ENCODE results near the gene CSMD2. TPM values are rescaled to one million over a fixed set of nuclear protein-coding genes. Genes with fewer than 3 reads are reported as not detected.

The CSMD2 gene
- total RNA-seq, 4 donors from 2014 or later = 0.16 to 1.00 (median 0.27) TPM; not detected in 1

GRCh38 chr1:33634143-33634542 is 530.9 kb downstream of the CSMD2 start:
- Histone ChIP-seq H3K27me3 (peaks cover 12% of the 10 kb centered on the region), H3K27ac (no peak overlapping the region), H3K36me3 (no peaks in the 10 kb centered on the region), H3K9me3 (no peaks in the 10 kb centered on the region), H3K4me3 (no peak overlapping the region), H3K4me1 (no peaks in the 10 kb centered on the region)
- DNase-seq = no peak
- in situ Hi-C loops (cut with MboI; ENCODE audit: low pct_ligation_motif_present in 1 of 4, low pct_unique_long_range_greater_than_20kb in 1 of 4, low sequenced_read_pairs in 3 of 4) (loop anchor here (25.0 kb wide), 2 partner anchors 528 to 1103 kb away; partner anchors contain the start of gene CSMD2 (in 1 of the 4)), intact Hi-C loops (cut with DNase I; ENCODE audit: low total_unique reads) (loop anchor here (10.0 kb wide), 2 partner anchors 531 to 1111 kb away; partner anchors contain the start of gene CSMD2)
- WGBS, 2 donors (ENCODE audit: low coverage in 1 of 2) = 92% methylated on average over 5 of the region's 5 CpGs; no CpG with 5 or more reads in 1 of the 2 donors
- TF ChIP-seq EP300 (IDR thresholded peaks at IDR 0.05; ENCODE audit: low read depth) (no peak), CTCF (IDR thresholded peaks at IDR 0.05) (no peak), POLR2A (IDR thresholded peaks at IDR 0.05) (no peak), POLR2AphosphoS5 (IDR thresholded peaks at IDR 0.05) (no peak)

- intact Hi-C loops (cut with DNase I; ENCODE audit: low total_unique reads) = loop anchor here (10.0 kb wide), 2 partner anchors 532 to 1112 kb away; partner anchors contain the start of gene CSMD2
- no peaks in the 10 kb centered on the region for H3K9me3 ChIP-seq
Observed at GRCh38 chr1:33633019-33633801, 531.8 kb downstream of the CSMD2 start.

GRCh38 chr1:33630686-33631085 is 534.3 kb downstream of the CSMD2 start:
- TF ChIP-seq POLR2A (IDR thresholded peaks at IDR 0.05) = no peak
- no peak for TF ChIP-seq POLR2AphosphoS5 (IDR thresholded peaks at IDR 0.05)
- no peak for TF ChIP-seq EP300 (IDR thresholded peaks at IDR 0.05; ENCODE audit: low read depth)
- TF ChIP-seq CTCF (IDR thresholded peaks at IDR 0.05) = no peak
- DNase-seq = no peak
- Histone ChIP-seq H3K4me1 (no peaks in the 10 kb centered on the region), H3K4me3 (no peak overlapping the region), H3K27ac (no peak overlapping the region), H3K27me3 (peaks cover 29% of the 10 kb centered on the region), H3K36me3 (no peaks in the 10 kb centered on the region), H3K9me3 (no peaks in the 10 kb centered on the region)
- intact Hi-C loops (cut with DNase I; ENCODE audit: low total_unique reads) = loop anchor here (10.0 kb wide), 2 partner anchors 534 to 1114 kb away; partner anchors contain the start of gene CSMD2
- in situ Hi-C loops (cut with MboI; ENCODE audit: low pct_ligation_motif_present in 1 of 4, low pct_unique_long_range_greater_than_20kb in 1 of 4, low sequenced_read_pairs in 3 of 4) = loop anchor here (25.0 kb wide), 2 partner anchors 532 to 1107 kb away; partner anchors contain the start of gene CSMD2 (in 1 of the 4)
- 47 to 100% methylated on average over 1 of the region's 1 CpG for WGBS, 2 donors (ENCODE audit: low coverage in 1 of 2)

More at GRCh38 chr1:33633019-33633801, 531.8 kb downstream of the CSMD2 start:
- TF ChIP-seq EP300 (IDR thresholded peaks at IDR 0.05; ENCODE audit: low read depth) (no peak), CTCF (IDR thresholded peaks at IDR 0.05) (peak; percentile 77 to 97 (median 94))
- in situ Hi-C loops (cut with MboI; ENCODE audit: low pct_ligation_motif_present in 1 of 4, low pct_unique_long_range_greater_than_20kb in 1 of 4, low sequenced_read_pairs in 3 of 4) = loop anchor here (25.0 kb wide), 2 partner anchors 529 to 1104 kb away; partner anchors contain the start of gene CSMD2 (in 1 of the 4)
- no peaks in the 10 kb centered on the region for H3K36me3 ChIP-seq
- no peak overlapping the region for H3K27ac ChIP-seq
- peak; percentile 88 for DNase-seq
- WGBS, 2 donors (ENCODE audit: low coverage in 1 of 2) = 37 to 38% methylated on average over 10 to 29 of the region's 29 CpGs
- H3K4me1 ChIP-seq = no peaks in the 10 kb centered on the region
- peaks cover 16% of the 10 kb centered on the region for H3K27me3 ChIP-seq
- H3K4me3 ChIP-seq = no peak overlapping the region

- Histone ChIP-seq H3K27me3 (peaks cover 17% of the 10 kb centered on the region), H3K36me3 (no peaks in the 10 kb centered on the region), H3K4me1 (no peaks in the 10 kb centered on the region), H3K27ac (no peak overlapping the region), H3K9me3 (no peaks in the 10 kb centered on the region), H3K4me3 (no peak overlapping the region)
- WGBS, 2 donors (ENCODE audit: low coverage in 1 of 2) = 73 to 75% methylated on average over 3 to 4 of the region's 4 CpGs
- no peak for DNase-seq
- TF ChIP-seq POLR2AphosphoS5 (IDR thresholded peaks at IDR 0.05) = no peak
- TF ChIP-seq EP300 (IDR thresholded peaks at IDR 0.05; ENCODE audit: low read depth) = no peak
- no peak for TF ChIP-seq POLR2A (IDR thresholded peaks at IDR 0.05)
- TF ChIP-seq CTCF (IDR thresholded peaks at IDR 0.05) = no peak
- in situ Hi-C loops (cut with MboI; ENCODE audit: low pct_ligation_motif_present in 1 of 4, low pct_unique_long_range_greater_than_20kb in 1 of 4, low sequenced_read_pairs in 3 of 4) (loop anchor here (25.0 kb wide), 2 partner anchors 536 to 1110 kb away; partner anchors contain the start of gene CSMD2 (in 1 of the 4)), intact Hi-C loops (cut with DNase I; ENCODE audit: low total_unique reads) (no loop called here)
Observed at GRCh38 chr1:33626801-33627200, 538.2 kb downstream of the CSMD2 start.

All from transverse colon (tissue), 4 donors.